ENCODE data around the gene CSPG5.

CSPG5 gene

GRCh38 chr3:47606165-47606564 is 27.5 kb upstream of the CSPG5 start:
- no peak overlapping the region for H3K4me3 ChIP-seq (ENCODE audit: low read depth, low read length)
- CTCF ChIA-PET, result no interaction called here
- POLR2A ChIA-PET, result no interaction called here
- DNase-seq (ENCODE audit: low read depth, low spot score), result no peak
- TF ChIP-seq CTCF (IDR thresholded peaks at IDR 0.05; ENCODE audit: insufficient read depth, low read length, missing control alignments), result no peak

- H3K4me3 ChIP-seq (ENCODE audit: low read depth, low read length), result no peak overlapping the region
- no peak for DNase-seq (ENCODE audit: low read depth, low spot score)
- no peak for TF ChIP-seq CTCF (IDR thresholded peaks at IDR 0.05; ENCODE audit: insufficient read depth, low read length, missing control alignments)
- ChIA-PET CTCF (no interaction called here), POLR2A (no interaction called here)
These were observed 27.0 kb upstream of the CSPG5 start for GRCh38 chr3:47605652-47606051.

GRCh38 chr3:47604145-47604544 is 25.5 kb upstream of the CSPG5 start:
- CTCF ChIA-PET, result interaction anchor here (0.9 to 1.3 kb wide), 2 partner anchors 18 to 83 kb away, joined by 3 read pairs; no protein-coding TSS in a partner anchor
- H3K4me3 ChIP-seq (ENCODE audit: low read depth, low read length), result no peak overlapping the region
- TF ChIP-seq CTCF (IDR thresholded peaks at IDR 0.05; ENCODE audit: insufficient read depth, low read length, missing control alignments), result no peak
- DNase-seq (ENCODE audit: low read depth, low spot score), result no peak
- POLR2A ChIA-PET, result no interaction called here

- CTCF ChIA-PET, result interaction anchor here (0.9 to 1.3 kb wide), 2 partner anchors 9 to 83 kb away, joined by 3 read pairs; no protein-coding TSS in a partner anchor
- POLR2A ChIA-PET, result no interaction called here
These were observed 24.7 kb upstream of the CSPG5 start for GRCh38 chr3:47603332-47603731.

GRCh38 chr3:47601281-47601680 is 22.6 kb upstream of the CSPG5 start:
- POLR2A ChIA-PET, result no interaction called here
- CTCF ChIA-PET, result interaction anchor here (0.6 kb wide), 1 partner anchor 16 kb away, joined by 3 read pairs; no protein-coding TSS in a partner anchor
- no peak overlapping the region for H3K4me3 ChIP-seq (ENCODE audit: low read depth, low read length)
- TF ChIP-seq CTCF (IDR thresholded peaks at IDR 0.05; ENCODE audit: insufficient read depth, low read length, missing control alignments), result no peak
- no peak for DNase-seq (ENCODE audit: low read depth, low spot score)

More at GRCh38 chr3:47603332-47603731, 24.7 kb upstream of the CSPG5 start:
- no peak for DNase-seq (ENCODE audit: low read depth, low spot score)
- no peak overlapping the region for H3K4me3 ChIP-seq (ENCODE audit: low read depth, low read length)
- TF ChIP-seq CTCF (IDR thresholded peaks at IDR 0.05; ENCODE audit: insufficient read depth, low read length, missing control alignments), result no peak

GRCh38 chr3:47594792-47595191 is 16.1 kb upstream of the CSPG5 start:
- ChIA-PET CTCF (no interaction called here), POLR2A (no interaction called here)
- DNase-seq (ENCODE audit: low read depth, low spot score), result no peak

More at GRCh38 chr3:47594792-47595191, 16.1 kb upstream of the CSPG5 start:
- TF ChIP-seq CTCF (IDR thresholded peaks at IDR 0.05; ENCODE audit: insufficient read depth, low read length, missing control alignments), result no peak
- no peak overlapping the region for H3K4me3 ChIP-seq (ENCODE audit: low read depth, low read length)

All from AG04449 (cell line).